Ammon's horn (tissue), 1 donor: ENCODE results near the gene SLC1A2.
A peak's percentile ranks its signal among the peaks of the same experiment; 100 is the strongest.

Source experiments
- DNase-seq: peaks from one replicate; pipeline ENCODE4 v3.0.0-alpha.2; 2016; ENCODE audit warnings: low spot score

The SLC1A2 gene

GRCh38 chr11:35413598-35413997 lies 5.8 kb downstream of the SLC1A2 start:
- DNase-seq = peak; percentile 43

GRCh38 chr11:35412285-35412684 lies 7.1 kb downstream of the SLC1A2 start:
- DNase-seq = peak; percentile 49

- no peak for DNase-seq
These were observed 12.3 kb downstream of the SLC1A2 start for GRCh38 chr11:35407041-35407440.

- DNase-seq = peak; percentile 38
These were observed 15.0 kb downstream of the SLC1A2 start for GRCh38 chr11:35404388-35404775.

GRCh38 chr11:35403765-35404387 lies 15.5 kb downstream of the SLC1A2 start:
- DNase-seq = no peak

GRCh38 chr11:35402751-35403660 lies 16.4 kb downstream of the SLC1A2 start:
- DNase-seq = no peak

GRCh38 chr11:35398881-35399280 lies 20.5 kb downstream of the SLC1A2 start:
- DNase-seq = no peak

- no peak for DNase-seq
These were observed 24.4 kb downstream of the SLC1A2 start for GRCh38 chr11:35394941-35395340.

GRCh38 chr11:35393098-35393497 lies 26.3 kb downstream of the SLC1A2 start:
- DNase-seq = no peak

- peak; percentile 85 for DNase-seq
These were observed 27.3 kb downstream of the SLC1A2 start for GRCh38 chr11:35391922-35392688.

- no peak for DNase-seq
These were observed 28.3 kb downstream of the SLC1A2 start for GRCh38 chr11:35390737-35391682.

GRCh38 chr11:35389897-35390465 lies 29.4 kb downstream of the SLC1A2 start:
- DNase-seq = no peak

GRCh38 chr11:35389112-35389511 lies 30.2 kb downstream of the SLC1A2 start:
- DNase-seq = no peak

- no peak for DNase-seq
These were observed 31.3 kb downstream of the SLC1A2 start for GRCh38 chr11:35388061-35388460.

GRCh38 chr11:35387111-35387982 lies 32.0 kb downstream of the SLC1A2 start:
- no peak for DNase-seq

- DNase-seq = no peak
These were observed 35.4 kb downstream of the SLC1A2 start for GRCh38 chr11:35383953-35384352.

GRCh38 chr11:35381709-35382322 lies 37.5 kb downstream of the SLC1A2 start:
- DNase-seq = no peak

- DNase-seq = peak; percentile 59
These were observed 38.8 kb downstream of the SLC1A2 start for GRCh38 chr11:35380603-35381002.

- no peak for DNase-seq
These were observed 42.1 kb downstream of the SLC1A2 start for GRCh38 chr11:35377262-35377661.

- DNase-seq = no peak
These were observed 42.7 kb downstream of the SLC1A2 start for GRCh38 chr11:35376613-35377012.
